Endothelial cell of umbilical vein (primary cell): ENCODE data around the gene TMEM54. TPM values are rescaled to one million over a fixed set of nuclear protein-coding genes. Genes with fewer than 3 reads are reported as not detected.

Experiments used
- BruUV-seq: library from RNA; stranded (reverse); fragments of 400-500 nt; replicated peaks from 2 replicates; lab custom pipeline; 2021; lab: Mats Ljungman, UMichigan
- CTCF ChIA-PET: fragments of 300-600, 350-600 bp; sonication (Branson Sonifier 250); formaldehyde crosslinking; loops from one replicate; lab custom pipeline; 2021; ENCODE audit warnings: antibody characterized with exemption, inconsistent platforms; lab: Charles Lee
- POLR2A ChIA-PET: fragments of 300-600, 350-600 bp; sonication (Branson Sonifier 250); formaldehyde crosslinking; loops from one replicate; lab custom pipeline; 2021; ENCODE audit warnings: antibody characterized with exemption, inconsistent platforms; lab: Charles Lee
- DNase-seq: peaks from one replicate; pipeline ENCODE4 v3.0.0-alpha.2; 2011; ENCODE audit warnings: low read depth, low spot score
- FAIRE-seq: peaks from 2 replicates; lab custom pipeline; 2011; peaks lifted over from hg19 to GRCh38; lab: Jason Lieb, UNC
- H2AFZ ChIP-seq: 2 replicates; pipeline ENCODE4 v1.6.0; 2012; ENCODE audit warnings: low read depth, low read length, control low read depth, inconsistent platforms
- H3K27ac ChIP-seq: 2 replicates; pipeline ENCODE4 v1.5.1; 2011; ENCODE audit warnings: low read depth, mild to moderate bottlenecking, control low read depth, low read length, moderate library complexity; ENCODE audit not compliant: insufficient read depth
- H3K27me3 ChIP-seq, 2 experiments: 2 replicates each; pipeline versions ENCODE4 v1.6.0 to v1.6.1; 2011; ENCODE audit warnings: low read length in 2 of 2, mixed read lengths in 1 of 2; ENCODE audit not compliant: control insufficient read depth in 2 of 2, insufficient read depth in 2 of 2
- H3K36me3 ChIP-seq, 2 experiments: 2 replicates in 1 of 2; 3 replicates in 1 of 2; pipeline ENCODE4 v1.5.1; 2011; ENCODE audit warnings: low read length in 2 of 2, mild to moderate bottlenecking in 1 of 2, moderate library complexity in 1 of 2; ENCODE audit not compliant: control insufficient read depth in 2 of 2, insufficient read depth in 2 of 2; ENCODE audit errors: extremely low read depth in 1 of 2
- H3K4me1 ChIP-seq: 3 replicates; pipeline ENCODE4 v1.5.1; 2011; ENCODE audit warnings: mild to moderate bottlenecking, low read length; ENCODE audit not compliant: control insufficient read depth, insufficient read depth; ENCODE audit errors: extremely low read depth
- H3K4me2 ChIP-seq: 2 replicates; pipeline ENCODE4 v1.6.1; 2011; ENCODE audit warnings: low read length, control low read depth, mixed read lengths; ENCODE audit not compliant: insufficient read depth
- H3K4me3 ChIP-seq, 3 experiments: fragments of 200-600 bp in 1 of 3; sonication (generic), shearing (Covaris generic) in 1 of 3; replicated peaks in 1 of 3; 2 replicates each; pipeline ENCODE4 v1.5.1; 2011 to 2016; ENCODE audit warnings: control low read depth in 3 of 3, low read length in 3 of 3, mild to moderate bottlenecking in 2 of 3, inconsistent platforms in 1 of 3, low read depth in 1 of 3, moderate library complexity in 1 of 3; ENCODE audit not compliant: insufficient read depth in 1 of 3
- H3K79me2 ChIP-seq: 2 replicates; pipeline ENCODE4 v1.6.0; 2012; ENCODE audit warnings: low read length, inconsistent platforms; ENCODE audit not compliant: control insufficient read depth, insufficient read depth
- H3K9ac ChIP-seq: replicated peaks from 2 replicates; pipeline ENCODE3; 2011; ENCODE audit warnings: low read length, control low read depth; ENCODE audit not compliant: insufficient read depth; ENCODE audit errors: extremely low read depth
- H3K9me1 ChIP-seq: replicated peaks from 3 replicates; pipeline ENCODE4 v1.6.0; 2011; ENCODE audit warnings: mild to moderate bottlenecking, low read length; ENCODE audit not compliant: control insufficient read depth, insufficient read depth; ENCODE audit errors: extremely low read depth
- H3K9me3 ChIP-seq: replicated peaks from 2 replicates; pipeline ENCODE4 v1.5.1; 2012; ENCODE audit warnings: low read length, inconsistent platforms; ENCODE audit not compliant: control insufficient read depth, insufficient read depth
- H4K20me1 ChIP-seq: replicated peaks from 2 replicates; pipeline ENCODE3; 2011; ENCODE audit warnings: mild to moderate bottlenecking, low read length; ENCODE audit not compliant: control insufficient read depth, insufficient read depth; ENCODE audit errors: extremely low read depth
- CTCF ChIP-seq, 2 donors: IDR thresholded peaks; 1 replicate in 1 of 2; 2 replicates in 1 of 2; pipeline ENCODE4 v1.5.1; 2011; ENCODE audit warnings: low read length in 2 of 2, mild to moderate bottlenecking in 2 of 2, moderate library complexity in 2 of 2, control low read depth in 1 of 2, inconsistent platforms in 1 of 2, low read depth in 1 of 2; ENCODE audit not compliant: insufficient read depth in 1 of 2; ENCODE audit errors: extremely low read depth in 1 of 2
- EZH2 ChIP-seq: IDR thresholded peaks from 2 replicates; pipeline ENCODE4 v1.6.1; 2012; ENCODE audit warnings: borderline replicate concordance, low read depth, mild to moderate bottlenecking, moderate library complexity, low read length, inconsistent platforms; ENCODE audit not compliant: severe bottlenecking
- FOS ChIP-seq: IDR thresholded peaks from 2 replicates; pipeline ENCODE4 v1.6.1; 2011; ENCODE audit warnings: mild to moderate bottlenecking, low read length, moderate library complexity, borderline replicate concordance; ENCODE audit not compliant: insufficient read depth
- GATA2 ChIP-seq: IDR thresholded peaks from 2 replicates; pipeline ENCODE4 v1.7.0; 2011; ENCODE audit warnings: low read depth, mild to moderate bottlenecking, moderate library complexity, mixed read lengths, low read length; ENCODE audit not compliant: insufficient read length, insufficient read depth
- JUN ChIP-seq: IDR thresholded peaks from 2 replicates; pipeline ENCODE4 v1.6.1; 2011; ENCODE audit warnings: borderline replicate concordance, low read depth; ENCODE audit not compliant: insufficient read length, insufficient read depth
- MYC ChIP-seq: IDR thresholded peaks from one replicate; pipeline ENCODE4 v1.6.1; 2011; ENCODE audit warnings: mild to moderate bottlenecking, low read depth, low read length
- POLR2A ChIP-seq: IDR thresholded peaks from 2 replicates; pipeline ENCODE4 v1.6.1; 2012; ENCODE audit warnings: low read depth, mild to moderate bottlenecking, control low read depth, low read length
- POLR2AphosphoS5 ChIP-seq: IDR thresholded peaks from 2 replicates; pipeline ENCODE4 v1.6.1; 2012; ENCODE audit warnings: low read depth, mild to moderate bottlenecking, control low read depth, low read length, moderate library complexity; ENCODE audit not compliant: insufficient read depth
- dilution Hi-C: fragments of 300-500 bp; cut with MboI; formaldehyde crosslinking; loops from one replicate; pipeline ENCODE4 v1.15.0; 2019; ENCODE audit warnings: low sequenced_read_pairs; ENCODE audit not compliant: extremely low pct_ligation_motif_present
- intact Hi-C: fragments of 100-400 bp; cut with micrococcal nuclease; formaldehyde crosslinking; loops from one replicate; pipeline ENCODE4 v1.10.0; 2022
- polyA plus RNA-seq, 4 experiments: library from polyadenylated mRNA; depleted of rRNA in 3 of 4; stranded (reverse) in 3 of 4; unstranded in 1 of 4; fragments of >200 nt; gene quantifications; 2 replicates each; pipeline versions ENCODE4 v1.2.1 to v1.2.3, GENCODE V29; 2011 to 2012; ENCODE audit warnings: missing spikeins in 1 of 4
- total RNA-seq: library from RNA; stranded (reverse); gene quantifications from 2 replicates; pipeline ENCODE4 v1.2.3, GENCODE V29; 2021
- TF ChIP-seq, protein P1 (sequence below): IDR thresholded peaks from 2 replicates; pipeline ENCODE4 v1.6.1; 2011; ENCODE audit not compliant: insufficient read depth, insufficient read length

The TMEM54 gene
- total and polyA plus RNA-seq, 2 donors (not counting 3 experiments of a cell fraction or from before 2014, with no cell fraction given) = 23.6 to 77.2 TPM

DNA sequence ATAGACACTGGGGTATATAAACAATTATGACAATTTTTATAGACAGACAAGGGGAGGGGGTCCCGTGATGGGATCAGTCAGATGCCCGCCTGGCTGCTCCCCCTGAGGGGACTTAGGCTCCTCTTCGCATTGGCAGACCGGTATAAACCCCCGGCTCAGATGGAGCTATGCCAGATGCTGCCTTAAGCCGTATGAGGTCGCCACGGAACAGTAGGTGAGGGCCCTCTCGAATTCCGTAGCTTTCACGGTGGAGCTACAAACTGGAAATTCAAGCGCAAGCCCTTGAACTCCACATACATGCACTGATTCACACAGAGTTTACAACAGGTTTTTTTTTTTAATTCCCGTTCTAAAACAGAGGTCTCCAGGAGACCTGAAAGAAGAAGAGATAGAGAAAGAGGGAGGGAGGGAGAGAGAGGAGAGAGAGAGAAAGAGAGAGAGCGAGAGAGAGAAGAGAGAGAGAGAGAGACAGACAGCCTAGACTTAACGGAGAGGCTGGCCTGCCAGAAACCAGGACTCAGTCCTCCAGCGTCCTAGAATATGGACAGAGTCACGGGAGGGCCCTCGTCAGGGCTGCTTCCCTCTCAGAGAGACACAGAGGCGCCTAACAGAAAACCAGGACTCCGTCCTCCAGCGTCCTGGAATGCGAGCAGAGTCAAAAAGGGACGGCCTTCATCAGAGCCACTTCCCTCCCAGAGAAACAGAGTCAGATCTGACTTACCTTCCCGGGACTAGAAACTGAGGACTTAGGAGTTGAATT is 24.4 kb upstream of the TMEM54 start:
- Histone ChIP-seq H2AFZ (peak overlapping the region; percentile 23), H3K4me3 (no peak overlapping the region), H3K27me3 (peaks cover 2 to 3% of the 10 kb centered on the region in 2 experiments), H4K20me1 (no peaks in the 10 kb centered on the region), H3K9me3 (no peaks in the 10 kb centered on the region), H3K4me1 (no peaks in the 10 kb centered on the region), H3K4me2 (peak overlapping the region; percentile 44), H3K36me3 (no peaks in the 10 kb centered on the region), H3K9me1 (no peaks in the 10 kb centered on the region), H3K79me2 (no peaks in the 10 kb centered on the region), H3K27ac (no peak overlapping the region), H3K9ac (no peak overlapping the region)
- intact Hi-C loops = loop anchor here (2.0 kb wide), 1 partner anchor 129 kb away; no protein-coding TSS in a partner anchor
- ChIA-PET CTCF (interaction anchor here (0.7 to 1.0 kb wide), 4 partner anchors 81 to 155 kb away, joined by 3 to 10 read pairs (median 4); partner anchors contain the start of gene AZIN2), POLR2A (interaction anchor here (0.6 kb wide), 1 partner anchor 27 kb away, joined by 3 read pairs; no protein-coding TSS in a partner anchor)
- BruUV-seq = no TSS peak
- dilution Hi-C loops = no loop called here
- TF ChIP-seq JUN (no peak), CTCF (IDR thresholded peaks at IDR 0.05; ENCODE audit: extremely low read depth in 1 of 2, insufficient read depth in 1 of 2, low read depth in 1 of 2, low read length in 2 of 2) (no peak), GATA2 (no peak), FOS (no peak), POLR2A (no peak), MYC (no peak), EZH2 (peak; percentile 16), POLR2AphosphoS5 (no peak)
- TF ChIP-seq, protein P1, sequence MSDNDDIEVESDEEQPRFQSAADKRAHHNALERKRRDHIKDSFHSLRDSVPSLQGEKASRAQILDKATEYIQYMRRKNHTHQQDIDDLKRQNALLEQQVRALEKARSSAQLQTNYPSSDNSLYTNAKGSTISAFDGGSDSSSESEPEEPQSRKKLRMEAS = no peak
- FAIRE-seq (peak; percentile 35), DNase-seq (peak; percentile 14)
